Prostate gland (tissue), 2 donors: ENCODE measurements around the gene ADRA2A. TPM values are rescaled to one million over a fixed set of nuclear protein-coding genes. Genes with fewer than 3 reads are reported as not detected.

Experiments used
- DNase-seq: peaks from one replicate; pipeline ENCODE4 v3.0.0-alpha.2; 2019; ENCODE audit warnings: low spot score
- H3K27ac ChIP-seq, 2 donors: fragments of 200-600 bp; sonication (generic); 2 replicates each; pipeline ENCODE4 v1.5.1; 2017 to 2019
- H3K27me3 ChIP-seq: fragments of 200-600 bp; sonication (generic); replicated peaks from 2 replicates; pipeline ENCODE4 v1.5.1; 2019; ENCODE audit not compliant: insufficient read depth
- H3K36me3 ChIP-seq, 2 donors: fragments of 200-600 bp; sonication (generic); 1 replicate in 1 of 2; 2 replicates in 1 of 2; pipeline versions ENCODE4 v1.5.1 to v1.8.1; 2017 to 2019
- H3K4me1 ChIP-seq: fragments of 200-600 bp; sonication (generic); replicated peaks from 2 replicates; pipeline ENCODE4 v1.5.1; 2019
- H3K4me3 ChIP-seq, 2 donors: fragments of 200-600 bp; sonication (generic); 2 replicates each; pipeline ENCODE4 v1.5.1; 2017 to 2019
- H3K9me3 ChIP-seq: fragments of 200-600 bp; sonication (generic); 2 replicates; pipeline ENCODE4 v1.5.1; 2017
- CTCF ChIP-seq, 4 experiments: fragments of 200-600 bp in 2 of 4; fragments of 450-650 bp in 2 of 4; sonication (generic) in 2 of 4; IDR thresholded peaks; 1 replicate in 3 of 4; 2 replicates in 1 of 4; pipeline ENCODE4 v1.5.1; 2016 to 2019; ENCODE audit warnings: antibody characterized with exemption in 4 of 4, mild to moderate bottlenecking in 2 of 4, moderate library complexity in 2 of 4
- POLR2A ChIP-seq: fragments of 450-650 bp; IDR thresholded peaks from one replicate; pipeline ENCODE4 v1.6.1; 2016; ENCODE audit warnings: antibody characterized with exemption, mild to moderate bottlenecking
- POLR2AphosphoS5 ChIP-seq: sonication (generic); formaldehyde crosslinking; IDR thresholded peaks from one replicate; pipeline ENCODE4 v1.6.1; 2017; ENCODE audit warnings: antibody characterized with exemption
- WGBS: methylation state at CpG from one replicate; pipeline ENCODE4 v1.1.5; 2018; 5-methylcytosine and 5-hydroxymethylcytosine counted together
- intact Hi-C: fragments of 100-400 bp; cut with DNase I; formaldehyde crosslinking; loops from one replicate; pipeline ENCODE4 v1.14.2; 2022
- total RNA-seq, 2 donors: library from RNA; depleted of rRNA; stranded (reverse); fragments of >200 nt; gene quantifications; one replicate each; pipeline ENCODE4 v1.1.0, GENCODE V29; 2016

The ADRA2A gene
- total RNA-seq, 2 donors from 2014 or later = 0.41 to 12.3 TPM

GRCh38 chr10:111093741-111094380 is 17.0 kb downstream of the ADRA2A start:
- no peak for DNase-seq
- Histone ChIP-seq H3K4me1 (no peaks in the 10 kb centered on the region), H3K4me3 (no peak overlapping the region), H3K9me3 (no peaks in the 10 kb centered on the region), H3K36me3 (no peaks in the 10 kb centered on the region), H3K27me3 (no peaks in the 10 kb centered on the region), H3K27ac (no peak overlapping the region)
- no peak for TF ChIP-seq CTCF (IDR thresholded peaks at IDR 0.05)
- TF ChIP-seq POLR2AphosphoS5 = no peak
- no peak for TF ChIP-seq POLR2A
- intact Hi-C loops = no loop called here
- 87% methylated on average over 3 of the region's 3 CpGs for whole genome bisulfite sequencing

GRCh38 chr10:111098679-111099437 is 22.0 kb downstream of the ADRA2A start:
- no peak for DNase-seq
- Histone ChIP-seq H3K4me3 (no peak overlapping the region), H3K27me3 (no peaks in the 10 kb centered on the region), H3K36me3 (no peaks in the 10 kb centered on the region), H3K4me1 (no peaks in the 10 kb centered on the region), H3K27ac (no peak overlapping the region), H3K9me3 (no peaks in the 10 kb centered on the region)
- intact Hi-C loops = no loop called here
- no peak for TF ChIP-seq CTCF (IDR thresholded peaks at IDR 0.05)
- no peak for TF ChIP-seq POLR2AphosphoS5
- no peak for TF ChIP-seq POLR2A
- 85% methylated on average over 1 of the region's 1 CpG for WGBS

GRCh38 chr10:111100198-111100597 is 23.4 kb downstream of the ADRA2A start:
- no peak for DNase-seq
- Histone ChIP-seq H3K36me3 (no peaks in the 10 kb centered on the region), H3K27ac (no peak overlapping the region), H3K9me3 (no peaks in the 10 kb centered on the region), H3K4me1 (no peaks in the 10 kb centered on the region), H3K4me3 (no peak overlapping the region), H3K27me3 (no peaks in the 10 kb centered on the region)
- TF ChIP-seq POLR2A (no peak), CTCF (IDR thresholded peaks at IDR 0.05) (no peak)
- intact Hi-C loops = no loop called here
- 50% methylated on average over 5 of the region's 5 CpGs for WGBS

- Histone ChIP-seq H3K9me3 (no peaks in the 10 kb centered on the region), H3K4me3 (no peak overlapping the region), H3K27me3 (no peaks in the 10 kb centered on the region), H3K27ac (no peak overlapping the region), H3K36me3 (no peaks in the 10 kb centered on the region), H3K4me1 (no peaks in the 10 kb centered on the region)
- DNase-seq = no peak
- no peak for TF ChIP-seq CTCF (IDR thresholded peaks at IDR 0.05)
- no peak for TF ChIP-seq POLR2A
- no peak for TF ChIP-seq POLR2AphosphoS5
- 72% methylated on average over 4 of the region's 4 CpGs for WGBS
- intact Hi-C loops = no loop called here
Observed at GRCh38 chr10:111101796-111102195, 25.0 kb downstream of the ADRA2A start.
